AG09319 (cell line): Measurements from ENCODE around the gene RPL29.

Experiments
- DNase-seq: peaks from one replicate; pipeline ENCODE4 v3.0.0-alpha.2; 2010; ENCODE audit warnings: low read depth; ENCODE audit errors: extremely low read depth
- TF ChIP-seq, protein P1 (sequence below): IDR thresholded peaks from 2 replicates; pipeline ENCODE4 v1.5.1; 2011; ENCODE audit warnings: low read depth, mild to moderate bottlenecking, inconsistent platforms, low read length, moderate library complexity

The RPL29 gene

DNA sequence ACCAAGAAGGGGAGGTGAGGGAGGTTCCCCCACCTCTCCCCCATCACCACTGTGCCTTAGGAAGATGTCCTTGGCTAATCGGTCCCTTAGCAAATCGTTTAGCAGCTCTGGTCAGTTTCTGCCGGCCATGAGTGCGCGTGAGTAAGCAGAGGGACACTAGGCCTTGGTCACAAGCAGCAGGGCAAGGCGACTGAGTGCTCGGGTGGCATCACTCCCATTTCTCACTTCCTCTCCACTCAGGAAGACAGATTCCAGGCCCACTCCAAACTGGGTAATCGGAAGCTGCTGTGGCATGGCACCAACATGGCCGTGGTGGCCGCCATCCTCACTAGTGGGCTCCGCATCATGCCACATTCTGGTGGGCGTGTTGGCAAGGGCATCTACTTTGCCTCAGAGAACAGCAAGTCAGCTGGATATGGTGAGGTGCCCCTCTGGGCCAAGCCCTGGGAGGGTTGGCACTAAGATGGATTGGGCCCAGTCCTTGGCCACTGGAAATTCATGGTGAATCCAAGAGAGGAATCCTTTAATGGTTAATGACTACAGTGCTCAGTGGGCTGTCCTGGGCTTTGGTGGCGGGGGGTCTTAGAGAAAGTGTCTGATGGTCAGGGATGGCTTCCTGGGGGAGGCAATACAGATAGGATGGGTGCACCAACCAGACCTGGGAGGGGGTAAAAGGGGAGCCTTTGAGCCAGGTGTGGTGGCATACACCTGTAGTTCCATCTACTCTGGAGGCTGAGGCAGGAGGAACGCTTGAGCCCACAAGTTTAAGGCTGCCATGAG is 49.6 kb downstream of the RPL29 start:
- TF ChIP-seq, protein P1, sequence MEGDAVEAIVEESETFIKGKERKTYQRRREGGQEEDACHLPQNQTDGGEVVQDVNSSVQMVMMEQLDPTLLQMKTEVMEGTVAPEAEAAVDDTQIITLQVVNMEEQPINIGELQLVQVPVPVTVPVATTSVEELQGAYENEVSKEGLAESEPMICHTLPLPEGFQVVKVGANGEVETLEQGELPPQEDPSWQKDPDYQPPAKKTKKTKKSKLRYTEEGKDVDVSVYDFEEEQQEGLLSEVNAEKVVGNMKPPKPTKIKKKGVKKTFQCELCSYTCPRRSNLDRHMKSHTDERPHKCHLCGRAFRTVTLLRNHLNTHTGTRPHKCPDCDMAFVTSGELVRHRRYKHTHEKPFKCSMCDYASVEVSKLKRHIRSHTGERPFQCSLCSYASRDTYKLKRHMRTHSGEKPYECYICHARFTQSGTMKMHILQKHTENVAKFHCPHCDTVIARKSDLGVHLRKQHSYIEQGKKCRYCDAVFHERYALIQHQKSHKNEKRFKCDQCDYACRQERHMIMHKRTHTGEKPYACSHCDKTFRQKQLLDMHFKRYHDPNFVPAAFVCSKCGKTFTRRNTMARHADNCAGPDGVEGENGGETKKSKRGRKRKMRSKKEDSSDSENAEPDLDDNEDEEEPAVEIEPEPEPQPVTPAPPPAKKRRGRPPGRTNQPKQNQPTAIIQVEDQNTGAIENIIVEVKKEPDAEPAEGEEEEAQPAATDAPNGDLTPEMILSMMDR = no peak
- no peak for DNase-seq

DNA sequence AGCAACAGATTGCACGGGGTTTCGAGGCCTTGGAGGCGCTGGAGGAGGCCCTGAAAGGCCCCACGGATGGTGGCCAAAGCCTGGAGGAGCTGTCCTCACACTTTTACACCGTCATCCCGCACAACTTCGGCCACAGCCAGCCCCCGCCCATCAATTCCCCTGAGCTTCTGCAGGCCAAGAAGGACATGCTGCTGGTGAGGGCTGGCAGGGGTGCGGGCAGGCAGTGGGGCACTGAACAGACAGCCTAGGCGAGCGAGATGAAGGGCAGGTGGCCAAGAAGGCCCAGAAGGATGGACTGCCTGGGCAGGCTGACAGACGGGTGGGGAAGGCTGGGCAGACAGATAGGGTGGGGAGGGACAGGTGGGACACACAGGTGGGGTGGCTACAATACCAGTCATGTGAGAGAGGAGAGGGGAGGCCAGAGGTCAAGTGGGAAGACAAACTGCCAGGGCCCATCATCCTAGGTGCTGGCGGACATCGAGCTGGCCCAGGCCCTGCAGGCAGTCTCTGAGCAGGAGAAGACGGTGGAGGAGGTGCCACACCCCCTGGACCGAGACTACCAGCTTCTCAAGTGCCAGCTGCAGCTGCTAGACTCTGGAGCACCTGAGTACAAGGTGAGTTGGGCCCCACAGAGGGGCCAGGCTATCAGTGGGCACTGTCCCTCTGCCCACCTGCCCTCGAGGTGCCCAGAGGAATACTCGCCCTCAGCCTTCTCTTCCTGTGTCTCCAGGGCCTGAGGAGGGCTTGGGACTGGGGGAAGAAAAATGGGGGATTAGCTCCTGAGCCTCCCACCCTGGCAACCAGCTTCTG is 50.5 kb downstream of the RPL29 start:
- no peak for DNase-seq
- TF ChIP-seq, protein P1 = no peak

DNA sequence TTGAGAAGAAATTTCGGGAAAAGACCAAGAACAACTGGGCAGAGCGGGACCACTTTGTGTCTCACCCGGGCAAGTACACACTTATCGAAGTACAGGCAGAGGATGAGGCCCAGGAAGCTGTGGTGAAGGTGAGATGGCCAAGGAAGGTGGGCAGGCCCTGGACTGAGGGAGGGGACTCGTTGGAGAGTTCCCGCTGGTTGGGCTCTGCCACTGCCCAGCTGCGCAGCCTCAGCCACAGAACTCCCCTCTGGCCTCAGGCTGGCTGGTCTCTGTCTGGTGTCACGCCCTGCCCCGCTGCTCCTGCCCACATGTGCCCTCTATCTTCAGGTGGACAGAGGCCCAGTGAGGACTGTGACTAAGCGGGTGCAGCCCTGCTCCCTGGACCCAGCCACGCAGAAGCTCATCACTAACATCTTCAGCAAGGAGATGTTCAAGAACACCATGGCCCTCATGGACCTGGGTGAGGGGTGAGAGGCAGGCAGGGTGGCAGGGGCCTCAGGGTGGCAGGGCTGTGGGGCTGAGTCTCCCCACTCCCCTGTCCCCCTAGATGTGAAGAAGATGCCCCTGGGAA is 51.2 kb downstream of the RPL29 start:
- TF ChIP-seq, protein P1 = no peak
- DNase-seq = no peak
